GM12873 (cell line): ENCODE results near the gene SIGLEC15.

Experiments
- TF ChIP-seq, protein P1 (sequence below): IDR thresholded peaks from 2 replicates; pipeline ENCODE4 v1.5.1; 2012; ENCODE audit warnings: low read depth, mild to moderate bottlenecking, moderate library complexity, low read length, control low read depth; ENCODE audit not compliant: insufficient read depth; ENCODE audit errors: missing control alignments

SIGLEC15 gene

GRCh38 chr18:45786941-45787340, 38.5 kb upstream of the SIGLEC15 start:
- TF ChIP-seq, protein P1, sequence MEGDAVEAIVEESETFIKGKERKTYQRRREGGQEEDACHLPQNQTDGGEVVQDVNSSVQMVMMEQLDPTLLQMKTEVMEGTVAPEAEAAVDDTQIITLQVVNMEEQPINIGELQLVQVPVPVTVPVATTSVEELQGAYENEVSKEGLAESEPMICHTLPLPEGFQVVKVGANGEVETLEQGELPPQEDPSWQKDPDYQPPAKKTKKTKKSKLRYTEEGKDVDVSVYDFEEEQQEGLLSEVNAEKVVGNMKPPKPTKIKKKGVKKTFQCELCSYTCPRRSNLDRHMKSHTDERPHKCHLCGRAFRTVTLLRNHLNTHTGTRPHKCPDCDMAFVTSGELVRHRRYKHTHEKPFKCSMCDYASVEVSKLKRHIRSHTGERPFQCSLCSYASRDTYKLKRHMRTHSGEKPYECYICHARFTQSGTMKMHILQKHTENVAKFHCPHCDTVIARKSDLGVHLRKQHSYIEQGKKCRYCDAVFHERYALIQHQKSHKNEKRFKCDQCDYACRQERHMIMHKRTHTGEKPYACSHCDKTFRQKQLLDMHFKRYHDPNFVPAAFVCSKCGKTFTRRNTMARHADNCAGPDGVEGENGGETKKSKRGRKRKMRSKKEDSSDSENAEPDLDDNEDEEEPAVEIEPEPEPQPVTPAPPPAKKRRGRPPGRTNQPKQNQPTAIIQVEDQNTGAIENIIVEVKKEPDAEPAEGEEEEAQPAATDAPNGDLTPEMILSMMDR = no peak

DNA sequence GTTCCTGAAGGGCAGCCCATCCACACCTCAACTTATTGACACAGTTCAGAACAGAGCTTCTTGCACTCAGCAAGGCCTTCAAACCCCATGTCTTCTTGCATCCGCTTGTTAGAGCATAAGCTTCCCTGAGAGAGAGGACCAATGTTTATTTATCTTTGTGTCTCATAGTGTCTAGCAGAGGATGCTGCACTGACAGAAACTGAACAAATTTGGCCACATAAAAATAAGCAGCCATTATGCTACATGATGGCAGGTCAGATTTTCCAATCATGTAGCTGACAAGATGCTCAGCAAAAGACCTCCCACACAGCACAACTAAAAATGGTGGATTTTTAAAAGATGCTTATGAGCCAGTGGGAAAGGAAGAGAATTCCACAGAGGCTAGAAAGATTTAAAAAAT, 38.1 kb upstream of the SIGLEC15 start:
- TF ChIP-seq, protein P1 = no peak

- TF ChIP-seq, protein P1 = no peak
Measured at GRCh38 chr18:45788861-45789260, 36.6 kb upstream of the SIGLEC15 start.

DNA sequence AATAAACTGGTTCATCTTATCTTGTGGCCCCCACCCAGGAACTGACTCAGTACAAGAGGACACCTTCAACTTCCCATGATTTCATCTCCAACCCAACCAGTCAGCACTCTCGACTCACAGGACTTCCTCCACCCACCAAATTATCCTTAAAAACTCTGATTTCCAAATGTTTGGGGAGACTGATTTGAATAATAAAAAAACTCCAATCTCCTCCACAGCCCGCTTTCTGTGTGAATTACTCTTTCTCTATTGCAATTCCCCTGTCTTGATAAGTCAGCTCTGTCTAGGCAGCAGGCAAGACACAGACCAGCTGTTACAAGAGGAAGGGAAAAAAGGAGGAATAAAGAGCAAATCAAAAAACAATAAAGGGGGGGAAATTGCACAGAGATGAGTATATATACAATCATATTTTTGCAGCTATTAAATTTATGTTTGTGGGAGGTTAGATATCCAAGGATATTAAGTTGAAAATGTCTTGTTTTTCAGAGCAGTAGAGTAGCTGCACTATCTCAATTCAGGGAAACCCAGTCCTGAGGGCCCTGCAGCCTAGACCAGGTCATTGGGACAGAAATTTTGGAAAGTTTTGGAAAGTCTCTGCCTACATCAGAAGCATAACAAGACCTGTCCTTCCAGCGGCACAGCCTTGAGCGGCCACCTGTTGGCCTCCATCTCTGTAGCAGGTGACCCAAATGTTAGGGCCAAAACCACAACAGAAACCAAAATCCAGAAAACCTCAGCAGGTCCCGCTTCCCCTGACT, 32.8 kb upstream of the SIGLEC15 start:
- TF ChIP-seq, protein P1 = no peak

DNA sequence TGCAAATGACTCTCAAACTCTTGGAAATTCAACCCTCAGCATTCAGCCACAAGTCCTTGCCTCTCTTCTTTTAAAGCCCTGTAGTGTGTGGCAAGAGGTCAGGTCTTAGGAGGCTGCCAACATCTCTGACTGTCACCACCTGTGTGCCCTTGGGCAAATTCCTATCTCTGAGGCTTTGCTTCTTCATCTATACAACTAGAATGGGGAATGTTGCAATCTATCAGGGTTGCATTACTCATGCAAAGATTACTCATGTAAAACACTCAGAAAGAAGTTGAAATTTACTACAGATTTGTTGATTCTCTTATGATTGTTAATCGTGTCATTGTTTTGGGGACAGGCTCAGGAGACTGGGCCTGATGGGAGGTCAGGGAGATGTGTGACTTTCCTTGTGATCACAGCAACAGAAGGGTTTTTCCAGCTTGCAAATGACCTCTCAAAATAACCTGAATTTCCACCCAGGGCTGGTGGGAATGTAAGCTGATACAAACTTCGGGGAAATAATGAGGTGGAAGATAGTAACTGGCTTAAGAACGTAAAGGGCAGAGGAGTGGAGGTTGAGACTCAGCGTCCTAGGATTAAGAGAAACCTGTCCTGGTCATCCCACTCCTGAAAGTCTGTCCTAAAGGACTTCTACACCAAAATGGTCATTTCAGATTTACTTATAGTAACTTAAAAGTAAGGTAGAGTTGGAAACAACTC, 32.1 kb upstream of the SIGLEC15 start:
- TF ChIP-seq, protein P1 = no peak

DNA sequence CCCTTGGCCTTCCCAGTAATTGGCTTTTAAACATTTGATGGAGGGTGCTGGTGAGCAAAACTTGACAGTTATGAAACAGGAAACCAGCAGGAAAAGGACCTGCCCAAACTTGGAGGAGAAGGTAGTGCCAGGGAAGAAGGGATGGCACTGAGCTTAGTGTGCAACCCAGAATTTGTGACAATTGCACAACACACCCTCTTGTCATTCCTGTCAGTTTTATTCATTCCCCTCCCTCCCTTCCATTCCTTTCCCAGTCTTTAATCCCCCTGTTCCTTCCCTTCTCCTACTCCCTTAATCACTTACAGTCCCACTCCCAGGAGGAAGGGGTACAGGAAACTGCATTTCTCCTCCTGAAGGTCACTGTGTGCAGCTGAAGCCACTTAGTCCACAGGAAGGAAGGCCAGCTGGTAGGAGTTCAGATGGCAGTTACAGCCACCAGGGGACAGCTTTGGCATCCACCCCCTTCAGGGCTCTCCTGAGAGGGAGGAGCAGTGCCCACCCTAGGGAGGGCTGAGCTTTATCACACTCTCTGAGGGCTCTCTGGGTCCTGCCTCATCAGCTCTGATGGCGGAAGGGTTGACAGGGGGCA, 24.0 kb upstream of the SIGLEC15 start:
- TF ChIP-seq, protein P1 = no peak

GRCh38 chr18:45802814-45803492, 22.5 kb upstream of the SIGLEC15 start:
- TF ChIP-seq, protein P1 = no peak
